ENCODE measurements around the gene ANGPTL3.
"Not testable (repeated sequence)": the region's sequence is repeated elsewhere in the genome, so short reads cannot be mapped to it uniquely, and the experiment has no call there.

ANGPTL3 gene

GRCh38 chr1:62597281-62597680 is at the start of gene ANGPTL3:
Gene ANGPTL3 (plus strand): TSS chr1:62597520. CDS start chr1:62597567, 47 bp downstream.
- DNase-seq (ENCODE audit: low read depth): no peak

GRCh38 chr1:62561306-62561705 is 36.0 kb upstream of the ANGPTL3 start:
- no peak for DNase-seq (ENCODE audit: low read depth)

- DNase-seq (ENCODE audit: low read depth): not testable (repeated sequence)
Observed at GRCh38 chr1:62567182-62567581, 30.1 kb upstream of the ANGPTL3 start.

GRCh38 chr1:62567926-62568325 is 29.4 kb upstream of the ANGPTL3 start:
- DNase-seq (ENCODE audit: low read depth): not testable (repeated sequence)

- not testable (repeated sequence) for DNase-seq (ENCODE audit: low read depth)
Observed at GRCh38 chr1:62571517-62571916, 25.8 kb upstream of the ANGPTL3 start.

- no peak for DNase-seq (ENCODE audit: low read depth)
Observed at GRCh38 chr1:62572476-62572875, 24.8 kb upstream of the ANGPTL3 start.

- no peak for DNase-seq (ENCODE audit: low read depth)
Observed at GRCh38 chr1:62573675-62574074, 23.6 kb upstream of the ANGPTL3 start.

GRCh38 chr1:62585469-62586155 is 11.7 kb upstream of the ANGPTL3 start:
- no peak for DNase-seq (ENCODE audit: low read depth)

GRCh38 chr1:62588000-62588399 is 9.3 kb upstream of the ANGPTL3 start:
- no peak for DNase-seq (ENCODE audit: low read depth)

GRCh38 chr1:62589321-62589720 is 8.0 kb upstream of the ANGPTL3 start:
- no peak for DNase-seq (ENCODE audit: low read depth)

GRCh38 chr1:62590255-62590969 is 6.9 kb upstream of the ANGPTL3 start:
- DNase-seq (ENCODE audit: low read depth): no peak

GRCh38 chr1:62590970-62591368 is 6.4 kb upstream of the ANGPTL3 start:
- DNase-seq (ENCODE audit: low read depth): no peak

- no peak for DNase-seq (ENCODE audit: low read depth)
Observed at GRCh38 chr1:62593825-62594394, 3.4 kb upstream of the ANGPTL3 start.

GRCh38 chr1:62595647-62596046 is 1.7 kb upstream of the ANGPTL3 start:
- no peak for DNase-seq (ENCODE audit: low read depth)

- no peak for DNase-seq (ENCODE audit: low read depth)
Observed at GRCh38 chr1:62599044-62599443, 1.7 kb downstream of the ANGPTL3 start.

GRCh38 chr1:62601457-62601856 is 4.1 kb downstream of the ANGPTL3 start:
- no peak for DNase-seq (ENCODE audit: low read depth)

GRCh38 chr1:62608905-62609304 is 11.6 kb downstream of the ANGPTL3 start:
- DNase-seq (ENCODE audit: low read depth): no peak

- not testable (repeated sequence) for DNase-seq (ENCODE audit: low read depth)
Observed at GRCh38 chr1:62610588-62610987, 13.3 kb downstream of the ANGPTL3 start.

GRCh38 chr1:62612770-62613169 is 15.4 kb downstream of the ANGPTL3 start:
- DNase-seq (ENCODE audit: low read depth): no peak

GRCh38 chr1:62613325-62613727 is 16.0 kb downstream of the ANGPTL3 start:
- DNase-seq (ENCODE audit: low read depth): no peak

- peak; percentile 52 for DNase-seq (ENCODE audit: low read depth)
Observed at GRCh38 chr1:62613890-62614289, 16.6 kb downstream of the ANGPTL3 start.

- peak; percentile 85 for DNase-seq (ENCODE audit: low read depth)
Observed at GRCh38 chr1:62621907-62622306, 24.6 kb downstream of the ANGPTL3 start.

GRCh38 chr1:62625415-62625814 is 28.1 kb downstream of the ANGPTL3 start:
- DNase-seq (ENCODE audit: low read depth): no peak

Data from HS-27A (cell line).